Measurements from ENCODE around the gene HYOU1.
"Not testable (repeated sequence)": the region's sequence is repeated elsewhere in the genome, so short reads cannot be mapped to it uniquely, and the experiment has no call there.

HYOU1 gene

DNA sequence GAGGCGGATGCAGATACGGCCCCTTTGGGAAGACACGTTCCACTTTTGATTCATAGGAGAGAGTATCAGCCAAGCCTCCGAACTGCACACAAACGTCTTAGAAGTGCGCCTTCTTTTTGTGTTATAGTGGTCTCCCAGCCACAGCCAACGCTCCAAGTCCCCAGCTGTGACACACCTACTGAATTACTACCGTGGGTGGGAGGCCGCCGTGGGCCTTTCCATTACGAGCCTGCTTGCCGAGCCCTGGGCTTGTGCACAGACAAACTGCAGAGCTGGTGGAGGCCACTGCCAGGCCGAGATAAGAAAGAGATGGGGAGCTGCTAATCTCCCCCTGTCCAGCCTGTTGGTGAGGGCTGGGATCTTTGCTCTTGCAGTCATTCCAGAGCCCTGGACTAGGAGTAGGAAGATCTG, 28.4 kb upstream of the HYOU1 start:
- peak in 1 of 2 donors; percentile 50 for DNase-seq (ENCODE audit: low read depth in 2 of 2)

DNA sequence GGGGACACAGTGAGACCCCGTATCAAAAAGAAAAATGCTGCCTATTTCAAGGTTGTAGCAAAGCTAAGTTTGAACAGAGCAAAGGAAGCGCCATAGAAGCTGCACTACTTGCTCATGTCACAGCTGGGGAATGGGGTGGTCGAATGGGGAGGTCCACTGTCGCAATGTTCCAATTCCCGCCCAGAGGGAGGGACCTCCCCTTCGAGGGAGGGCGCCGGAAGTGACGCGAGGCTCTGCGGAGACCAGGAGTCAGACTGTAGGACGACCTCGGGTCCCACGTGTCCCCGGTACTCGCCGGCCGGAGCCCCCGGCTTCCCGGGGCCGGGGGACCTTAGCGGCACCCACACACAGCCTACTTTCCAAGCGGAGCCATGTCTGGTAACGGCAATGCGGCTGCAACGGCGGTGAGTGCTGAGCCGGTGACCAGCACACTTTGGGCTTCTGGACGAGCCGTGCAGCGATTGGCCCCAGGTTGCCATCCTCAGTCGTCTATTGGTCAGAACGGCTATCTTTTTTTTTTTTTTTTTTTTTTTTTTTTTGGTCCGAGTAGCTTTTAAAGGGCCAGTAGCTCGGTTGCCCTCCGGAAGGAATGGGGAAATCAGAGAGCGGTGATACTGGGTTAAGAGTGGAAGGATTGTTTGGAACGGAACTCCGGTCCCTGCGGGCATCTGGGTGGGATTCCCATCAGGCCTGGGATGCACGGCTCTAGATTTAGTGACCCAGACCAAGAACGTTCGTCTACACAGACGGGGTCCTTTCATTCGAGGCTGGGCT, 27.8 kb upstream of the HYOU1 start, which contains the start of gene HMBS:
HMBS (plus strand) TSS at position 219 of the 774 bp plus-strand sequence; CDS start at position 372, 153 bp downstream.
- peak; percentile 88 to 89 for DNase-seq (ENCODE audit: low read depth in 2 of 2)

- no peak for DNase-seq (ENCODE audit: low read depth in 2 of 2)
These were observed 24.8 kb upstream of the HYOU1 start for GRCh38 chr11:119081682-119082260.

GRCh38 chr11:119078675-119079420, 21.8 kb upstream of the HYOU1 start:
- no peak for DNase-seq (ENCODE audit: low read depth in 2 of 2)

DNA sequence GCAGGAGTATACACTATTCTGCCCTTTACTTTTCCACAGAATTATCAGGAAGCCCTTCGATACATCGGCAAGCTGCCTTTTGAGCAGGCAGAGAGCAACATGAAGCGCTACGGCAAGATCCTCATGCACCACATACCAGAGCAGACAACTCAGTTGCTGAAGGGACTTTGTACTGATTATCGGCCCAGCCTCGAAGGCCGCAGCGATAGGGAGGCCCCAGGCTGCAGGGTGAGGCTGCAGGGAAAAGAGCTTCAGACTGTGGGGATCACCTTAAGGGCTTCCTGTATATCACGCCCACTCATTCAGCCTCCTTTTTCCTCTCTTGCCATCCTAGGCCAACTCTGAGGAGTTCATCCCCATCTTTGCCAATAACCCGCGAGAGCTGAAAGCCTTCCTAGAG, 20.8 kb upstream of the HYOU1 start:
- no peak for DNase-seq (ENCODE audit: low read depth in 2 of 2)

DNA sequence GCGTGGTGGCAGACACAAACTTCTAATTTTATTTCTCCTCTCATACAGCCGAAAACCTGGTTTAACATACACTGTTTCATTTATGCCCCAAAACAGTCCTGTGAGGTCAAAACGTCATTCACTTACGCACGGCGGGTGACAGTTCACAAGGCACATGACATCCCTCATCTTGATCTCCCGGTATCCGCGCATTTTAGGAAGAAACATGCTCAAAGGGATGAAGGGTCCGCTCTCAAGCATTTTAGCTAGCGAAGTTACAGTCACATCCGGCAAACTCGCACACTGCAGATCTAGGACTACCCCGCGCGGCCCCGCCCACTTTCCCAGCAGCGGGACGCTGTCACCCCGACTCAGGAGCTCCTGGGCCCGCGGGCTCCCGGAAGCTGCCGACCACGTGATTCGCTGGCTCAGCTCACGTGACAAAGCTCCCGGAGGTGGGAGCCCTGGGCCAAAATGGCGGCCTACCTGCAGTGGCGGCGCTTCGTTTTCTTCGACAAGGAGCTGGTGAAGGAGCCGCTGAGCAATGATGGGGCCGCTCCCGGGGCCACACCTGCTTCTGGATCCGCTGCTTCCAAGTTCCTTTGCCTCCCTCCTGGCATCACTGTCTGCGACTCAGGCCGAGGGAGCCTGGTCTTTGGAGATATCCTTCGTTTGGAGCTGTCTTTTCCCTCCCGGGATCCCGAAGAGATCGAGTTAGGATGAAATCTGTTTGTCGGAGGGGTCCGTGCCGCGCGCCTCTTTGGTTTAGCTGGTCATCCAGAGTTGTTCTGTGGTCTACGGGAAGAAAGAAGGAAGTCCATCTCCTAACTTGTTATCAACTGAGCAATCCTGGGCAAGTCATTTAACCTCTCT, 10.6 kb upstream of the HYOU1 start, which contains the start of gene VPS11:
VPS11 (plus strand) TSS at position 448 of the 852 bp plus-strand sequence; CDS start at position 454, 6 bp downstream.
- DNase-seq (ENCODE audit: low read depth in 2 of 2): peak; percentile 96 to 99

DNA sequence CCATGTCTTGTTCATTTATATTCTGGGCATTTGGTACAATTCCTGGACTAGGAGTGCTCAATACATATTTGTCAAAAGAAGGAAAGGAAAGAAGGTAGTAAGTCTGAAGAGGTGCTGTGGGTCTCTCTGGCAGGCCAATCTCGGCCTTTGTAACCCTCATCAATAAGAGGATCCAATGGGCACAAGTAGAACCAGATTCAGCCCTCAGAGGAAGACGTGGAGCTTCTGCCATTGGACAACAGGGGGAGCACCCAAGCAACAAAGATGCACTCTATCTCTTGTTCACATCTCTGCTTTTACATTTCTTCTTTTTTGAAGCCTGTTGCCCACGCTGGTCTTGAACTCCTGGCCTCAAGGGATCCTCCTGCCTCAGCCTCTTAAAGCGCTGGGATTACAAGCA, 8.4 kb upstream of the HYOU1 start:
- DNase-seq (ENCODE audit: low read depth in 2 of 2): peak in 1 of 2 donors; percentile 13

GRCh38 chr11:119062779-119063178, 5.8 kb upstream of the HYOU1 start:
- no peak for DNase-seq (ENCODE audit: low read depth in 2 of 2)

DNA sequence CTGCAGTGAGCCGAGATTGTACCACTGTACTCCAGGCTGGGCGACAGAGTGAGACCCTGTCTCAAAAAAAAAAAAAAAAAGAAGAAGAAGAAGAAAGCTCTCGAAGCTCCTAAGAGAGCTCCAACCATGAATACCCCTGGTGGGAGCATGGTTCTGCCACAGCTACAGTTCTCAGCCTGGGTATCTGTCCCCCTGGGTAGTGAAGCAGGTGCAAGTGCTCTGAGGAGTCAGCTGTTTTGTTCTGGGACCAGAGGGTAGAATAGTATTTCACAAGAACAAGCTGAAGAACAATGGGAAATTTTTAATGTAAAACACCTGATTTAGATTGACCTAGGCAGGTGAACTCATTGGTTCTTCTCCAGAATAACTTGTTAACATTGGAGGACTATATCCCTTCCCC, 4.3 kb upstream of the HYOU1 start:
- no peak for DNase-seq (ENCODE audit: low read depth in 2 of 2)

GRCh38 chr11:119059128-119059527, 2.1 kb upstream of the HYOU1 start:
- not testable (repeated sequence) for DNase-seq (ENCODE audit: low read depth in 2 of 2)

- peak; percentile 12 to 35 for DNase-seq (ENCODE audit: low read depth in 2 of 2)
These were observed 495 bp downstream of the HYOU1 start for GRCh38 chr11:119056421-119056999.

- DNase-seq (ENCODE audit: low read depth in 2 of 2): no peak
These were observed 1.1 kb downstream of the HYOU1 start for GRCh38 chr11:119055901-119056300.

GRCh38 chr11:119054418-119054817, 2.6 kb downstream of the HYOU1 start:
- no peak for DNase-seq (ENCODE audit: low read depth in 2 of 2)

DNA sequence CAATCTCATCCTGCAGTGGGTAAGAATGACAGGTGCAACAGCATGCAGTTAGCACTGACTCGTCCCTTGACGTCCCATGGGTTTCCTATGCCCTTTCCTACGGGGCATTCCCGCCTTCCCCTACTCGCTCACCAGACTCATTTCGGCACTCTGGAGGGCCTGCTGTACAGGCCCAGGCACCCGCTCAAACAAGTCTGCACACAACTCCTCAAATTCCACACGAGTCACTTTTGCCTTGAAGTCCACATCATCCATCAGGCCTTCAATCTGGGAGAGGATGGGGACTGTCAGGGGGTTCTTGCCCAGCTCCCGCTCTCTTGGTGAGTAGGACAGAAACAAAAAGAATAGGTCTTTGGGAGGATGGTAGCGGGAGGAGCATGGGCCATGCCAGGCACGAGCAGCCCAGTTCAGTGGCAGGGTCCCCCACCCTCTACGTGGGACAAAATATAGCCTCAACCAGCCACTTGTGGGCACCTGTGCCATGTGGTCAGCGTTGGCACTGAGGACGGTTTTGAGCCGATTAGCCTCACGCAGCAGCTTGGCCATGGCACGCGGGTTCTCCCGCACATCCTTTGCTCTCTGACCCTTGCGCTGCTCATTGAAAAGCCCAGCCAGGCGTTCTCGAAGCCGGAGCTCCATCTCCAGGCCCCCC, 4.7 kb downstream of the HYOU1 start:
- DNase-seq (ENCODE audit: low read depth in 2 of 2): no peak

DNA sequence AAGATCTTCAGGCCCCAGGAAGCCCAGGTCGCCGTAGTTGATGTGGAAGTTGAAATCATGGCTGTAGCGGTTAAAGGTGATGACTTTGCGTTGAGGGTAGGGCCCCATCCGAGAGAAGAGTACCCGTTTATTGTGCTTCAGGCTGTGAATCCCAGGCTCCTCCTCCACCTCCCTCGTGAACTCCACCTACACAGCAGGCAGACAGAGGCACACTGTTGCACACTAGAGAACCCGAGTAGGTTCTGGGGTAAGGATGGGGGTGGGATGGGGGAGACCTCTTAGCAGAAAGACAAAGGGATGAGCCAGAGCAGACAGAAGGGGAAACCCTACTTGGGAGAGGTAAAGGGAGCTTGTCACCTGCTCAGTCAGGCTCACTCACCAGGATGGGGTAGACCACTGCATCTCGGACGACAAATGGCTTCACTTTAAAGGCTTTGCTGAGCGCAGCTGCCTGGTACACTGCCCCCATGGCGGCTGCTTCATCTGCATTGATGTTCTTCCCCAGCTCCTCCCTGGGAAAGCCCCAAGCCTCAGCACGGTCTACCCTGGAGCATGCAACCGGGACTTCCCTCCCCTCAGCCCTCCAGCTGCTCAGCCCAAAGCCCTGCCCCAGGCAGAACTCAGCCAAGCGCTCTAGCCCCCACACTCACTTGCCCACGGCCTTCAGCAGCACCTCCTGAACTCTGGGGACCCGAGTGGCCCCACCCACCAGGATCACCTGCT, 5.4 kb downstream of the HYOU1 start:
- DNase-seq (ENCODE audit: low read depth in 2 of 2): no peak

DNA sequence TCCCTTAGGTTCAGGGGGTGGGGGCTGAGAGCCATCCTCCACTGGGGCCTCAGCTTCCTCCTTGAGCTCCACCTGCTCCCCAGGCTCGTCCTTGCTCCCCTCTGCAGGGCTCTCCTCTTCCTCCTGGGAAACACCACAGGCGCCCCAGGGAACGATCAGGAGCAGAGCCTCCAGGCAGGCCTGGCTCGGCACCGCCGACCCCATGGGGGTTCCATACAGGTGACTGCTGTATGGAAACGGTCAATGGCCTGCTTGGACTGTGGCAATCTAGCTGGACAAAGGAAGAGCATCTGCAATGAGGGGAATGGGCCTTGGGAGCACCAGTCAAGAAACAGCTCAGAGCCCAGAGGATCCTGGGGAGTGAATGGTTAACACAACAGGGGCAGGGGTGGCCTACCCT, 7.9 kb downstream of the HYOU1 start:
- no peak for DNase-seq (ENCODE audit: low read depth in 2 of 2)

GRCh38 chr11:119048644-119049043, 8.4 kb downstream of the HYOU1 start:
- DNase-seq (ENCODE audit: low read depth in 2 of 2): no peak

- DNase-seq (ENCODE audit: low read depth in 2 of 2): no peak
These were observed 9.8 kb downstream of the HYOU1 start for GRCh38 chr11:119047205-119047604.

DNA sequence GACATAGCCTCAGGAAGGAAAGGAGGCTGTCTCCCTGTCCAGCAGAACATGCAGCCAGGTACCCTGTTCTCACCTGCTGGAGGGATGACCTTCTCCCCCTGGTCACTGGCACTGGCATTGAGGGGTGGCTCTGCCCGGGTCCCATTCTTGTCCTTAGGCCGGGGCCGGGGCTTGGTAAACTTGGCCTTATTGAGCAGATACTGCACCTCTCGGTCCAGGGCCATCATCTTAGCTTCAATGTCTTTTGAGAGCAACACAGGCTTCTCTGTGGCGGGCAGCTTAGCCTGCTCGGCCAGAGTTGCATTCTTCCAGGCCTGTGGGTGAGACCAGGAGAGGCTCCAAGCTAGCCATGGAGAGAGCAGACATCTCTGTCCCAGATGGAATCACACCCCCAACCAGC, 10.5 kb downstream of the HYOU1 start:
- DNase-seq (ENCODE audit: low read depth in 2 of 2): no peak

- DNase-seq (ENCODE audit: low read depth in 2 of 2): no peak
These were observed 12.3 kb downstream of the HYOU1 start for GRCh38 chr11:119044708-119045107.
